ENCODE measurements around the gene SLC24A4. TPM values are rescaled to one million over a fixed set of nuclear protein-coding genes. Genes with fewer than 3 reads are reported as not detected.

SLC24A4 gene
- total RNA-seq, 3 donors from 2014 or later: 0.15 to 0.96 TPM; not detected in 1

DNA sequence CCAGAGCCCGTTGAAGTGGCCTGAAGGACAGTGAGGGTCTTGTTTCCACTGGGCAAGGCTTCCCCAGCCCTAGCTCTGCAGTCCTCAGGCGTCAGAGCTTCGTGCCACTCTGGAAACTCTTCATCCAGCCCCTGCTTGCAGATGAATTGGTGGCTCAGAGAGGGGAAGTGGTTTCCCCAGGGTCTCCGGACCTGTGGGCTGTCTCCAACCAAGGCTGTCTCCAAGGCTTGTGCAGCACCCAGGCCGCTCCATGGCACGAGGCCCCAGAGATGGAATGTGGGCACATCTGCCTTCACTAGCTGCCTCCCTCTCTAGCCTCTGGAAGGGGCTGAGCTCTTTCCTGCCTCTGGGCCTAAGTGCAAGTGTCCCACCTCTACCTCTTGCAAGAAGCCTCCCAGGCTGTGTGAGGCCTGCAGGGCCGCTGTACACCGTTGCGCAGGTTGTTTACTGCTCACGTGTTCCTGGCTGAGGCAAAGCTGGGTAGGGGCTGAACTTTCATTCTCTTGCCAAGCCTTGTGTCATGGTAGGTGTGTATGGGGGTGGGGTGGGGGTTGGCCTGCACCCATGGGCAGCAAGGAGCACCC, 201.7 kb downstream of the SLC24A4 start:
- DNase-seq (ENCODE audit: low spot score in 2 of 2): no peak
- no peak overlapping the region for H3K27ac ChIP-seq
- intact Hi-C loops (cut with DNase I; ENCODE audit: low total_unique reads): loop anchor here (10.0 kb wide), 1 partner anchor 50 kb away; no protein-coding TSS in a partner anchor

DNA sequence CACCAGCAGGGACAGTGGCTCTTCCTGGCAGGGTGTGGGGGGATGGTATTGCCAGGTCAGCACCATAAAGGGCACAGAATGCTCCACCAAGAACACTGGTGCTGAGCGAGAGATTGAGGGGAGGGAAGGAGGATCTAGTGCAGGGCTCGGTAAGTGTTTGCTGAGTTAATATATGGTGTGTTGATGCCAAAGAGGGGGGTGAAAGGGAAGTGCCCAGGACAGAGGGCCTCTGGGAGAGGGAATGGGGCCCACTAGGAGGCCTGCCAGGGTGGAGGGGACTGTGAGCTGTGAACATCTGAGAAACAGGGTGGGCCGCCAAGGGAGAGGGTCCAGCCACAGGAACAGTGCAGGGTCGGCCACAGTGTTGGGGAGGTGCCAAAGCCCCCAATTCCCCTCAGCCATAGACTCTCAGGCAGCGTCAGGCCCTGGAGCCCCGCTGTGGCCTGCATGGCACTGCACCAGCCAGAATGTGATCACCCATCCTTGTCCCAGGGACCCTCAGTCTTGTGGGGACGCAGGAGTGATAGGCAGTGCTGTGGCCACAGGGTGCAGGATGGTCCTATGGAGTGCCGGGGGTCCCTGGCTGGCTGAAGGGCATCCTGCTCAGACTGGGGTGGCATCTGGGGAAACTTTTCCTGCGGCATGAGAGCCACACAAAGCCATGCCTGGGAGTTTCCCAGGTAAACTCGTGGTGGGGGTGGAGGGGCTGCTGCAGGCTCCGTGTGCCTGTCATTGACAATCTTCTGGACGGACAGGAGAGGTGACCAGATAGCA, 202.5 kb downstream of the SLC24A4 start:
- intact Hi-C loops (cut with DNase I; ENCODE audit: low total_unique reads): loop anchor here (10.0 kb wide), 1 partner anchor 51 kb away; no protein-coding TSS in a partner anchor
- DNase-seq (ENCODE audit: low spot score in 2 of 2): no peak
- Histone ChIP-seq H3K36me3 (no peaks in the 10 kb centered on the region), H3K27ac (no peak overlapping the region), H3K9me3 (no peaks in the 10 kb centered on the region), H3K4me1 (no peaks in the 10 kb centered on the region), H3K27me3 (no peaks in the 10 kb centered on the region), H3K4me3 (no peak overlapping the region)
- TF ChIP-seq POLR2AphosphoS5 (IDR thresholded peaks at IDR 0.05) (no peak), POLR2A (IDR thresholded peaks at IDR 0.05) (no peak)

More for the DNA sequence above, 201.7 kb downstream of the SLC24A4 start:
- no peaks in the 10 kb centered on the region for H3K9me3 ChIP-seq
- H3K4me1 ChIP-seq: no peaks in the 10 kb centered on the region
- TF ChIP-seq POLR2A (IDR thresholded peaks at IDR 0.05): no peak
- TF ChIP-seq, protein P1, sequence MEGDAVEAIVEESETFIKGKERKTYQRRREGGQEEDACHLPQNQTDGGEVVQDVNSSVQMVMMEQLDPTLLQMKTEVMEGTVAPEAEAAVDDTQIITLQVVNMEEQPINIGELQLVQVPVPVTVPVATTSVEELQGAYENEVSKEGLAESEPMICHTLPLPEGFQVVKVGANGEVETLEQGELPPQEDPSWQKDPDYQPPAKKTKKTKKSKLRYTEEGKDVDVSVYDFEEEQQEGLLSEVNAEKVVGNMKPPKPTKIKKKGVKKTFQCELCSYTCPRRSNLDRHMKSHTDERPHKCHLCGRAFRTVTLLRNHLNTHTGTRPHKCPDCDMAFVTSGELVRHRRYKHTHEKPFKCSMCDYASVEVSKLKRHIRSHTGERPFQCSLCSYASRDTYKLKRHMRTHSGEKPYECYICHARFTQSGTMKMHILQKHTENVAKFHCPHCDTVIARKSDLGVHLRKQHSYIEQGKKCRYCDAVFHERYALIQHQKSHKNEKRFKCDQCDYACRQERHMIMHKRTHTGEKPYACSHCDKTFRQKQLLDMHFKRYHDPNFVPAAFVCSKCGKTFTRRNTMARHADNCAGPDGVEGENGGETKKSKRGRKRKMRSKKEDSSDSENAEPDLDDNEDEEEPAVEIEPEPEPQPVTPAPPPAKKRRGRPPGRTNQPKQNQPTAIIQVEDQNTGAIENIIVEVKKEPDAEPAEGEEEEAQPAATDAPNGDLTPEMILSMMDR (IDR thresholded peaks at IDR 0.05): no peak
- TF ChIP-seq POLR2AphosphoS5 (IDR thresholded peaks at IDR 0.05): no peak
- H3K27me3 ChIP-seq: no peaks in the 10 kb centered on the region
- H3K4me3 ChIP-seq: no peak overlapping the region
- no peaks in the 10 kb centered on the region for H3K36me3 ChIP-seq

- Histone ChIP-seq H3K27ac (no peak overlapping the region), H3K9me3 (no peaks in the 10 kb centered on the region), H3K4me3 (no peak overlapping the region), H3K36me3 (no peaks in the 10 kb centered on the region), H3K27me3 (no peaks in the 10 kb centered on the region), H3K4me1 (no peaks in the 10 kb centered on the region)
- TF ChIP-seq, protein P1 (IDR thresholded peaks at IDR 0.05): no peak
- TF ChIP-seq POLR2A (IDR thresholded peaks at IDR 0.05) (no peak), POLR2AphosphoS5 (IDR thresholded peaks at IDR 0.05) (no peak)
- no peak for DNase-seq (ENCODE audit: low spot score in 2 of 2)
- intact Hi-C loops (cut with DNase I; ENCODE audit: low total_unique reads): loop anchor here (10.0 kb wide), 1 partner anchor 53 kb away; no protein-coding TSS in a partner anchor
Observed at GRCh38 chr14:92527721-92528120, 204.8 kb downstream of the SLC24A4 start.

- H3K36me3 ChIP-seq: no peaks in the 10 kb centered on the region
- DNase-seq (ENCODE audit: low spot score in 2 of 2): no peak
- no peaks in the 10 kb centered on the region for H3K4me1 ChIP-seq
- H3K27me3 ChIP-seq: no peaks in the 10 kb centered on the region
- intact Hi-C loops (cut with DNase I; ENCODE audit: low total_unique reads): loop anchor here (10.0 kb wide), 1 partner anchor 54 kb away; no protein-coding TSS in a partner anchor
- no peaks in the 10 kb centered on the region for H3K9me3 ChIP-seq
- TF ChIP-seq POLR2AphosphoS5 (IDR thresholded peaks at IDR 0.05): no peak
- TF ChIP-seq POLR2A (IDR thresholded peaks at IDR 0.05): no peak
- TF ChIP-seq, protein P1 (IDR thresholded peaks at IDR 0.05): no peak
- no peak overlapping the region for H3K27ac ChIP-seq
- no peak overlapping the region for H3K4me3 ChIP-seq
Observed at GRCh38 chr14:92528486-92529100, 205.6 kb downstream of the SLC24A4 start.

GRCh38 chr14:92529903-92530302, 206.9 kb downstream of the SLC24A4 start:
- no peak for DNase-seq (ENCODE audit: low spot score in 2 of 2)
- intact Hi-C loops (cut with DNase I; ENCODE audit: low total_unique reads): loop anchor here (10.0 kb wide), 1 partner anchor 55 kb away; no protein-coding TSS in a partner anchor
- no peak overlapping the region for H3K27ac ChIP-seq

More at GRCh38 chr14:92529903-92530302, 206.9 kb downstream of the SLC24A4 start:
- no peaks in the 10 kb centered on the region for H3K27me3 ChIP-seq
- H3K36me3 ChIP-seq: no peaks in the 10 kb centered on the region
- H3K4me3 ChIP-seq: no peak overlapping the region
- no peaks in the 10 kb centered on the region for H3K4me1 ChIP-seq
- TF ChIP-seq POLR2A (IDR thresholded peaks at IDR 0.05) (no peak), POLR2AphosphoS5 (IDR thresholded peaks at IDR 0.05) (no peak)
- TF ChIP-seq, protein P1 (IDR thresholded peaks at IDR 0.05): no peak
- H3K9me3 ChIP-seq: no peaks in the 10 kb centered on the region

Data from breast epithelium (tissue), 4 donors.